ENCODE data around the gene CLEC17A.
"Not testable (repeated sequence)": the region's sequence is repeated elsewhere in the genome, so short reads cannot be mapped to it uniquely, and the experiment has no call there.

CLEC17A gene

DNA sequence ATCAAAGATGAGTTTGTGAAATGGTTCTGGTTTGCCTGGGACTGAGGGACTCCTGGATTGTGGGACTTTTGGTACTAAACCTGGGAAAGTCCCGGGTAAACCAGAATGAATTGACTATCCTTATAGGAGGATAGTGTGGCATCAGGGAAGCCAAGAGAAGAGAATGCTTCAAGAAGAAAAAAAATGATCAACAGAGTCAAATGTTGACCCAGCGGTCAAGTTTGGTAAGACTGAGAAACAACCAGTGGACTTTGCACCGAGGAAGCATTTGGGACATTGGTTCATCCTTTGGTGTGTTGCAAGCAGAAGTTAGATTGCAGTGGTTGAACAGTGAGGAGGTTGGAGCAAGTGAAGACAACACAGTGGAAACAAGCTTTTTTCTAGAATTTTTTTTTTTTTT lies 33.5 kb downstream of the CLEC17A start:
- DNase-seq (ENCODE audit: low spot score), result no peak
- TF ChIP-seq, protein P1, sequence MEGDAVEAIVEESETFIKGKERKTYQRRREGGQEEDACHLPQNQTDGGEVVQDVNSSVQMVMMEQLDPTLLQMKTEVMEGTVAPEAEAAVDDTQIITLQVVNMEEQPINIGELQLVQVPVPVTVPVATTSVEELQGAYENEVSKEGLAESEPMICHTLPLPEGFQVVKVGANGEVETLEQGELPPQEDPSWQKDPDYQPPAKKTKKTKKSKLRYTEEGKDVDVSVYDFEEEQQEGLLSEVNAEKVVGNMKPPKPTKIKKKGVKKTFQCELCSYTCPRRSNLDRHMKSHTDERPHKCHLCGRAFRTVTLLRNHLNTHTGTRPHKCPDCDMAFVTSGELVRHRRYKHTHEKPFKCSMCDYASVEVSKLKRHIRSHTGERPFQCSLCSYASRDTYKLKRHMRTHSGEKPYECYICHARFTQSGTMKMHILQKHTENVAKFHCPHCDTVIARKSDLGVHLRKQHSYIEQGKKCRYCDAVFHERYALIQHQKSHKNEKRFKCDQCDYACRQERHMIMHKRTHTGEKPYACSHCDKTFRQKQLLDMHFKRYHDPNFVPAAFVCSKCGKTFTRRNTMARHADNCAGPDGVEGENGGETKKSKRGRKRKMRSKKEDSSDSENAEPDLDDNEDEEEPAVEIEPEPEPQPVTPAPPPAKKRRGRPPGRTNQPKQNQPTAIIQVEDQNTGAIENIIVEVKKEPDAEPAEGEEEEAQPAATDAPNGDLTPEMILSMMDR (IDR thresholded peaks at IDR 0.05; ENCODE audit: extremely low read depth, missing control alignments), result no peak

DNA sequence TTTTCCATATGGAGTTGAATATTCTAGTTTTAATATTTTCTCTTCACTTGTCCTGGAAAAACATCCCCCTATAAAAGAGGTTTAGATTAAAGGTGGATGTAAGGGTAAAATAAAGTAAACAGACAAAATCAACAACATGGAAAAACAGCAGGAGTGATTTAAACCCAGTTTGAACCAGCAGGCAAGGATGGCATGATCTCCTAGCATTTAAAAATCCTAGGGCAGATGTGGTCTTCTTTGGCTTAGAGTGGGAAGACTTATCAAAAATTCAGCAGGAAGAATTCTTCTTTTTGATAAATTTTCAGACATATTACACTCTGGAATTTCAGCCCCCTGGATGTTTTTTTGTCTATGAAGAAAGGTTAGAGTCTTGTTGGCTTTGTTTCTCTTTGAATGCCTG lies 36.5 kb downstream of the CLEC17A start:
- TF ChIP-seq, protein P1 (IDR thresholded peaks at IDR 0.05; ENCODE audit: extremely low read depth, missing control alignments), result no peak
- DNase-seq (ENCODE audit: low spot score), result no peak

DNA sequence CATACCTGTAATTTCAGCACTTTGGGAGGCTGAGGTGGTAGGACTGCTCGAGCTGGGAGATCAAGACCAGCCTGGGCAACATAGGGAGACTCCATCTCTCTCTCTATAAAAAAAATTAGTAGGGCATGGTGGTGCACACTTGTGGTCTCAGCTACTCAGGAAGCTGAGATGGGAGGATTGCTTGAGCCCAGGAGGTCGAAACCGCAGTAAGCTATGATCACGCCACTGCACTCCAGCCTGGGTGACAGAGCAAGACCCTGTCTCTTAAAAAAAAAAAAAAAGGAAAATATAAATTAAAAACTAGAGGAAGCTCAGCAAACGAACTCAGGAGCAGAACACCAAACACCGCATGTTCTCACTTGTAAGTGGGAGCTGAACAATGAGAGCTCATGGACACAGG lies 41.6 kb downstream of the CLEC17A start:
- not testable (repeated sequence) for DNase-seq (ENCODE audit: low spot score)

DNA sequence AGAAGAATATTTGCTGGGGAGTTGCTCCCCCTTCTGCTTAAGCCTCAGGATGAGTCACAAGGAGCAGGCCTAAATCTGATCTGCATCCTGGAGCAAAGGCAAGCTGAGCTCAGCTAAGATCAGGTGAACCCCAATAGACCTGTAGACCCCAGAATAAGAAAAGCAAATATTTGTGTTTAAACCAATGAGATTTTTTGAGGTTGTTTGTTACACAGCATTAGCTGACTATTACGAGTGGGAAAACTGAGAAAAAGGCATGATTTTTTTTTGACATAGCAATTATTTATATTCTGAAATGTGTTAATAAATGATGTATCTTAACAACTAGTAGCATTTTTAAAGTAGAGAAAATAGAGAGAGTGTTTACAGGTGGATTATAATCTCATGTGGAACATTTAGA lies 46.7 kb downstream of the CLEC17A start:
- TF ChIP-seq, protein P1 (IDR thresholded peaks at IDR 0.05; ENCODE audit: extremely low read depth, missing control alignments), result no peak
- DNase-seq (ENCODE audit: low spot score), result no peak

DNA sequence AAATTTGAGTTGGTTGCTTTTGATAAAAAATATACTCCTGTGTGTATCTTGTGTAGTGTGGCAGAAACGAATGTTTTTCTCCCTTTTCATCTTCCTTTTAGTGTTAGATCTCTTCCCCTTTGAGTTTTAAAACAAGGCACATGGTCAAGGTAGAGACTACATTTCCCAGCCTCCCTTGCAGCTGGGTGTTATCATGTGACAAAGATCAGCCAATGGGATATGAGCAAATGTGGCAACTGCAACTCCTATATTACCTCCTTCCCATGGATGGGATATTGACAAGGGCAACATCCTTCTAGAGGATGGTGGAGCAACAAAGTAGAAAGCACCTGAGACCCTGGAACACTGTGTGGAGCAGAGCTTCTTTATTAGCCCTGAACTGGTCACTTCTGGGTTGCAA lies 49.4 kb downstream of the CLEC17A start:
- peak; percentile 35 for DNase-seq (ENCODE audit: low spot score)
- TF ChIP-seq, protein P1 (IDR thresholded peaks at IDR 0.05; ENCODE audit: extremely low read depth, missing control alignments), result no peak

DNA sequence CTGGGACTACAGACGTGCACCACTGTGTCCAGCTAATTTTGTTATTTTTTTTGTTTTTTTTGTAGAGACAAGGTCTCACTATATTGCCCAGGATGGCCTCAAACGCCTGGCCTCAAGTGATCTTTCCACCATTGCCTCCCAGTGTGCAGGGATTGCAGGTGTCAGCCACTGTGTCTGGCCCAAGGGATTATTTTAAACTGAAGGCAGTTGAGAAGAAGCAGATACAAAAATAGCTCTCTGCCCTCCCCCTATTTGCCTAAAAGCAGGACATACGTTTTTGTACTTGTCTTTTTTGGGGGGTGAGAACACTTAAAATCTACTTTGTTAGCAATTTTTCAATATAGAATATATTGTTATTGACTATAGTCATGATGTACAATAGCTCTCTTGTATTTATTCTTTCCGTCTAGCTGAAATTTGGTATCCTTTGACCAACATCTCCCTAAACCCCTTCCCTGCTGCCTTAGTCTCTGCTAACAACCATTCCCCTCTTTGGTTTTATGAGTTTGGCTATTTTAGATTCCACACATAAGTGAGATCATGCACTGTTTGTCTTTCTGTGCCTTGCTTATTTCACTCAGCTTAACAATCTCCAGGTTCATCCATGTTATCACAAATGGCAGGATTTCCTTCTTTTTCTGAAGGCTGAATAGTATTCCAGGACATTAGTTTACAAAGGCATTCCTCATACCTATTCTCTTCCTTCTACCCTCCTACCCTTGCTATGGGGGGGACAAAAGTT lies 56.8 kb downstream of the CLEC17A start:
- no peak for DNase-seq (ENCODE audit: low spot score)
- TF ChIP-seq, protein P1 (IDR thresholded peaks at IDR 0.05; ENCODE audit: extremely low read depth, missing control alignments), result no peak

DNA sequence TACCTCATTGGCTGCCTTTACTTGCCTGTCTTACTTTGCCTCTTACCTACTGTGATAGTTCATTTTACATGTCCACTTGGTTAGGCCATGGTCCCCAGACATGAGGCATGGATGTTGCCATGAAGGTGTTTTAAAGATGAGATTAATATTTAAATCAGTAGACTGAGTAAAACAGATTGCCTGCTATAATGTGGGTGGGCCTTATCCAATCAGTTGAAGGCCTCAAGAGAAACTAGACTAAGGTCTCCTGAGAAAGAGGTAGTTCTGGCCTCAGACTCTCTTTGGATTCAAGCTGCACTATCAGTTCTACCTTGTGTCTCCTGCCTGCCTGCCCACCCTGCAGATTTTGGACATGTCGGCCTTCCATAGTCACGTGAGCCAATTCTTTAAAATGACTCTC lies 65.6 kb downstream of the CLEC17A start:
- TF ChIP-seq, protein P1 (IDR thresholded peaks at IDR 0.05; ENCODE audit: extremely low read depth, missing control alignments), result no peak
- no peak for DNase-seq (ENCODE audit: low spot score)

DNA sequence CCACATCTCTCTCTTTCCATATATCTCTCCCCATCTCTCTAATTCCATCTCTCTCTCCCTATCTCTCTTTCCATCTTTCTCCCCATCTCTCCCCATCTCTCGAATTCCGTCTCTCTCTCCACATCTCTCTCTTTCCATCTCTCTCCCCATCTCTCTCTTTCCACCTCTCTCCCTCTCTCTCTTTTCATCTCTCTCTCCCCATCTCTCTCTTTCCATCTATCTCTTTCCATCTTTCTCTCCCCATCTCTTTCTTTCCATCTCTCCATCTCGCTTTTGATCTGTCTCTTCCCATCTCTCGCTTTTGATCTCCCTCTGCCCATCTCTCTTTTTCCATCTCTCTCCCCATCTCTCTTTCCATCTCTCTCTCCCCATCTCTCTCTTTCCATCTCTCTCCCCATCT lies 66.1 kb downstream of the CLEC17A start:
- TF ChIP-seq, protein P1 (IDR thresholded peaks at IDR 0.05; ENCODE audit: extremely low read depth, missing control alignments), result no peak
- no peak for DNase-seq (ENCODE audit: low spot score)
